Measurements from ENCODE around the gene PWP2. TPM values are rescaled to one million over a fixed set of nuclear protein-coding genes. Genes with fewer than 3 reads are reported as not detected.

PWP2 gene
- total and polyA plus RNA-seq, 2 donors: 2.2 to 12.7 TPM

DNA sequence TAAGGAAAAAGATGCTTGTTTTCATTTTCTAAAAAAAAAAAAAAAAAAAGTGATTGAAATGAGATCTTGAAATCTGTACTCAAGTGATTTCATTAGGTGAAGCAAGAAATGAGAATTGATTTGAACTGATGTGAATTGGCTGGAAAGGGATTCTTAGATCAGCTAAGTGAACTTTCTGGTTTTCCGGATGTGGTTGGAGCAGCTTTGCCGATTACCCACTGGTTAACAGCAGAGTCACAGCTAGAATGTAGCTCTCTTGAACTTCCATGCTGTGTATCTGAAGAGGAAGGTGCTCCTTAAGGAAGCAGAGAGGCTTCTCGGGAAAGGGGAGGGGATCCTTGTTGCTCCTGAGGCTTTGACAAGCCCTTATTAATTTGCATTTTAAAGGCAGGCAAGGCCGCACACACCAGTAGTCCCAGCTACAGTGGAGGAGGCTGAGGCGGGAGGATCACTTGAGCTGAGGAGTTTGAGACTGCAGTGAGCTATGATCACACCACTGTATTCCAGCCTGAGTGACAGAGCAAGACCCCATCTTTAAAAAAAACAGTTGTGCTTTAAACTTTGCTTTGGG, 28.7 kb upstream of the PWP2 start:
- Histone ChIP-seq H3K9me3 (ENCODE audit: control insufficient read depth in 2 of 2, insufficient read depth in 1 of 2, low read length in 1 of 2) (peaks cover 0 to 1% of the 10 kb centered on the region in 2 donors), H3K4me1 (ENCODE audit: control insufficient read depth in 2 of 2, insufficient read depth in 2 of 2, low read length in 2 of 2) (peaks cover 21 to 24% of the 10 kb centered on the region in 2 donors), H3K36me3 (ENCODE audit: control insufficient read depth in 2 of 2, insufficient read depth in 2 of 2, low read length in 1 of 2) (peaks cover 56 to 76% of the 10 kb centered on the region in 2 donors), H3K27ac (ENCODE audit: low read depth in 1 of 2, low read length in 1 of 2) (peak overlapping the region in 1 of 2 donors; percentile 53), H3K27me3 (ENCODE audit: control insufficient read depth in 2 of 2, insufficient read depth in 1 of 2, low read length in 1 of 2) (no peaks in the 10 kb centered on the region), H3K4me3 (ENCODE audit: low read length in 2 of 2) (no peak overlapping the region)
- WGBS: 98% methylated on average over 5 of the region's 5 CpGs
- no peak for DNase-seq (ENCODE audit: low read depth in 6 of 9, low spot score in 9 of 9)

GRCh38 chr21:44079446-44079845, 27.8 kb upstream of the PWP2 start:
- no peak overlapping the region for H3K27ac ChIP-seq (ENCODE audit: low read depth in 1 of 2, low read length in 1 of 2)
- no peaks in the 10 kb centered on the region for H3K27me3 ChIP-seq (ENCODE audit: control insufficient read depth in 2 of 2, insufficient read depth in 1 of 2, low read length in 1 of 2)
- peaks cover 0 to 1% of the 10 kb centered on the region in 2 donors for H3K9me3 ChIP-seq (ENCODE audit: control insufficient read depth in 2 of 2, insufficient read depth in 1 of 2, low read length in 1 of 2)
- H3K4me3 ChIP-seq (ENCODE audit: low read length in 2 of 2): no peak overlapping the region
- H3K36me3 ChIP-seq (ENCODE audit: control insufficient read depth in 2 of 2, insufficient read depth in 2 of 2, low read length in 1 of 2): peaks cover 48 to 71% of the 10 kb centered on the region in 2 donors
- DNase-seq (ENCODE audit: low read depth in 6 of 9, low spot score in 9 of 9): no peak
- peaks cover 26 to 33% of the 10 kb centered on the region in 2 donors for H3K4me1 ChIP-seq (ENCODE audit: control insufficient read depth in 2 of 2, insufficient read depth in 2 of 2, low read length in 2 of 2)
- WGBS: 98% methylated on average over 3 of the region's 3 CpGs

- Histone ChIP-seq H3K9me3 (ENCODE audit: control insufficient read depth in 2 of 2, insufficient read depth in 1 of 2, low read length in 1 of 2) (peaks cover 0 to 1% of the 10 kb centered on the region in 2 donors), H3K27ac (ENCODE audit: low read depth in 1 of 2, low read length in 1 of 2) (no peak overlapping the region), H3K27me3 (ENCODE audit: control insufficient read depth in 2 of 2, insufficient read depth in 1 of 2, low read length in 1 of 2) (no peaks in the 10 kb centered on the region), H3K4me1 (ENCODE audit: control insufficient read depth in 2 of 2, insufficient read depth in 2 of 2, low read length in 2 of 2) (peaks cover 30 to 37% of the 10 kb centered on the region in 2 donors), H3K36me3 (ENCODE audit: control insufficient read depth in 2 of 2, insufficient read depth in 2 of 2, low read length in 1 of 2) (peaks cover 46 to 71% of the 10 kb centered on the region in 2 donors), H3K4me3 (ENCODE audit: low read length in 2 of 2) (no peak overlapping the region)
- 97% methylated on average over 7 of the region's 7 CpGs for WGBS
- no peak for DNase-seq (ENCODE audit: low read depth in 6 of 9, low spot score in 9 of 9)
Measured at GRCh38 chr21:44079846-44080245, 27.4 kb upstream of the PWP2 start.

GRCh38 chr21:44082648-44083440, 24.4 kb upstream of the PWP2 start:
- Histone ChIP-seq H3K4me1 (ENCODE audit: control insufficient read depth in 2 of 2, insufficient read depth in 2 of 2, low read length in 2 of 2) (peaks cover 36 to 59% of the 10 kb centered on the region in 2 donors), H3K27me3 (ENCODE audit: control insufficient read depth in 2 of 2, insufficient read depth in 1 of 2, low read length in 1 of 2) (no peaks in the 10 kb centered on the region), H3K4me3 (ENCODE audit: low read length in 2 of 2) (no peak overlapping the region), H3K9me3 (ENCODE audit: control insufficient read depth in 2 of 2, insufficient read depth in 1 of 2, low read length in 1 of 2) (peaks cover 0 to 1% of the 10 kb centered on the region in 2 donors), H3K36me3 (ENCODE audit: control insufficient read depth in 2 of 2, insufficient read depth in 2 of 2, low read length in 1 of 2) (peaks cover 61 to 79% of the 10 kb centered on the region in 2 donors), H3K27ac (ENCODE audit: low read depth in 1 of 2, low read length in 1 of 2) (peak overlapping the region; percentile 97 to 98)
- WGBS: 89% methylated on average over 24 of the region's 24 CpGs
- DNase-seq (ENCODE audit: low read depth in 6 of 9, low spot score in 9 of 9): no peak

DNA sequence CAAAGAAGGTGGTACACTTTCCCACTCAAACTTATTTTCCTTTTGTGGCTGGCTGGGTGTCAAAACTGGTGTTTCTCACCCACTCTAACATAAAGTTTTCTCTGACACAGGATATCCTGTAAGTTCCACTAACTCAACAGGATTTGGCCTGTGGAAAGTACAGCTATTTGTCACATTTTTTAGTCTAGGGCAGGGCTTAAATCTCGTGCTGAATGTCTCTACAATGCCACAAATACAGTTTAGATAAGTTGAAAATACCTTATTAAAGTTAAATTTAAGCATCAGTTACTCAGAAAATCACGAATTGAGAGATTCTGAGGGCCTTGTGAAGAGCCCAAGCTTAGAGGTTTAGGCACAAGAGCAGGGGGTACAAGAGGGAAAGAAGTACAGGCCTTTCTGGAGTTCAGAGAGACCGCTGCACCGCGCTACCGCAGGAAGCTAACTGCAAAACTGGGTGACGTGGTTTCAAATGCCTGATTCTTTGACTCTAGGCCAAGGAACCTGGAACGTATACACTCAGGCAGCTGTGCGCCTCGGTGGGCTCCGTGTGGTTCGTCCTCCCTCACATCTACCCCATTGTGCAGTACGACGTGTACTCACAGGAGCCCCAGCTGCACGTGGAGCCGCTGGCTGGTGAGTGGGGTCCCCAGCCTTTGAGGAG, 23.4 kb upstream of the PWP2 start:
- no peaks in the 10 kb centered on the region for H3K27me3 ChIP-seq (ENCODE audit: control insufficient read depth in 2 of 2, insufficient read depth in 1 of 2, low read length in 1 of 2)
- H3K27ac ChIP-seq (ENCODE audit: low read depth in 1 of 2, low read length in 1 of 2): peak overlapping the region; percentile 97 to 98
- DNase-seq (ENCODE audit: low read depth in 6 of 9, low spot score in 9 of 9): peak; percentile 55 to 92 (median 76)
- H3K4me3 ChIP-seq (ENCODE audit: low read length in 2 of 2): peak overlapping the region in 1 of 2 donors; percentile 33
- peaks cover 36 to 67% of the 10 kb centered on the region in 2 donors for H3K4me1 ChIP-seq (ENCODE audit: control insufficient read depth in 2 of 2, insufficient read depth in 2 of 2, low read length in 2 of 2)
- peaks cover 0 to 1% of the 10 kb centered on the region in 2 donors for H3K9me3 ChIP-seq (ENCODE audit: control insufficient read depth in 2 of 2, insufficient read depth in 1 of 2, low read length in 1 of 2)
- 6% methylated on average over 16 of the region's 16 CpGs for WGBS
- H3K36me3 ChIP-seq (ENCODE audit: control insufficient read depth in 2 of 2, insufficient read depth in 2 of 2, low read length in 1 of 2): peaks cover 66 to 80% of the 10 kb centered on the region in 2 donors

DNA sequence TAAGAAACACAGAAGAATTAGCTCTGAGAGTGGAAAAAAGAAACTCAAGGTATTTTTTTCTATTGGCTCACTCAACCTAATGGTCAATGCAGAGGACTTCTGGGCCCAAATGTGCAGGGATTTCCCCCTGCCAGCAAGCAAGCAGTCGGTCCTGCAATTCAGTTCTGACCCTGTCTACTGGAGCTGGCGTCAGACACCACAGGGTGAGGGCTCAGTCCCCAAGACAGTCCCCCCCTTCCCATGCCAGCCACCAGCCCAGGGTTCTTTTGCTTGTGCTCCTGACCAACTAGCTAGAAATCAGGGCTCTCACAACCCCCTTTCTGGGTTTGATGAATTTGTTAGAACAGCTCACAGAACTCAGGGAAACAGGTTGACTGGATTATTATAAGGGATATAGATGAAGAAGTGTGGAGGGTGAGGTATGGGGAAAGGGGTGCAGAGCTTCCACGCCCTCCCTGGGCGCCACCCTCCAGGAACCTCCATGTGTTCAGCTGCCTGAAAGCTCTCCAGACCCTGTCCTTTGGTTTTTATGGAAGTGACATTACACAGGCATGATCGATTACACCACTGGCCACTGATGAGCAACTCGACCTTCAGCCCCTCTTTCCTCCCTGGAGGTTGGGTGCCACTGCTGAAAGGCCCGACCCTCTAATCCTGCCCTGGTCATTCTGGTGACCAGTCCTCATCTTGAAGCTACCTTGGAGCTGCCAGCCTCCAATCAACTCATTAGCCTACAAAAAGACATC, 22.5 kb upstream of the PWP2 start:
- Histone ChIP-seq H3K9me3 (ENCODE audit: control insufficient read depth in 2 of 2, insufficient read depth in 1 of 2, low read length in 1 of 2) (peaks cover 0 to 1% of the 10 kb centered on the region in 2 donors), H3K4me3 (ENCODE audit: low read length in 2 of 2) (peak overlapping the region; percentile 14 to 33), H3K36me3 (ENCODE audit: control insufficient read depth in 2 of 2, insufficient read depth in 2 of 2, low read length in 1 of 2) (peaks cover 66 to 81% of the 10 kb centered on the region in 2 donors), H3K27ac (ENCODE audit: low read depth in 1 of 2, low read length in 1 of 2) (peak overlapping the region; percentile 97 to 98), H3K4me1 (ENCODE audit: control insufficient read depth in 2 of 2, insufficient read depth in 2 of 2, low read length in 2 of 2) (peaks cover 36 to 76% of the 10 kb centered on the region in 2 donors), H3K27me3 (ENCODE audit: control insufficient read depth in 2 of 2, insufficient read depth in 1 of 2, low read length in 1 of 2) (no peaks in the 10 kb centered on the region)
- no peak for DNase-seq (ENCODE audit: low read depth in 6 of 9, low spot score in 9 of 9)
- 93% methylated on average over 7 of the region's 7 CpGs for WGBS

DNA sequence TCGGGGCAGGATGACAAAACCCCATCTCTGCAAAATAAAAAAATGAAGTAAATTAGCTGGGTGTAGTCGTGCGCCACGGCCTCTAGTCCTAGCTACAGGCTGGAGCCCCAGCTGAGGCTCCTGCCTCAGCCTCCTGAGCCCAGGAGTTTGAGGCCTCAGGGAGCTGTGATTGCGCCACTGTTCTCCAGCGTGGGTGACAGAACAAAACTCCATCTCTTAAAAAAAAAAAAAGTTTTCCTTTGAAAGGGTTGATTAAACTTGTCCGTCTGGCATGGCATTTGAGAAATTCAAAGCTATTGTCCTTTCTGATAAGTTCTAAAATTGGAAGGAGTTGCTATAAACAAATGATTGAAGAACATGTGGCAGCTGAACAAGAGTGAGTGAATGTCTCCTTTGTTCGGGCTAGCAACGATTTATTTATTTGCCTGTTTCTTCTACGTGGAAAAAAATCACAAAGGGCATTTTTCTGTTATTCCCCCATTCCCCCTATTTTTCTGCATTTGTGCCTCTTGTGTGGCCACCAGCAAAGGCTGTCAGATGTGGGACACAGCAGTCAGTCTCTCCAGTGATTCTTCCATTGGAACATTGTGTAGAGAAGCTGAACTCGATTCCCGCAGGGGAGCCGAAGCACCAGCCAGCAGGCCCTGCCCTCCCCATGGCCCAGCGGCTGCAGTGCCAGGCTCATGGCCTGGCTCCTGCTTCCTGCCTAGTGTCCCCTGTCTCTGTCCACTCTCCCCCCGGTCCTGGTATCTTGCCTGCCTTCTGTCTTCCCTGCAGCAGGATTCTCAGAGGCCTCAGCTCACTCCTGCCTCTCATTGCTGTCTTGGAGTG, 21.5 kb upstream of the PWP2 start:
- DNase-seq (ENCODE audit: low read depth in 6 of 9, low spot score in 9 of 9): no peak
- Histone ChIP-seq H3K4me1 (ENCODE audit: control insufficient read depth in 2 of 2, insufficient read depth in 2 of 2, low read length in 2 of 2) (peaks cover 40 to 86% of the 10 kb centered on the region in 2 donors), H3K4me3 (ENCODE audit: low read length in 2 of 2) (no peak overlapping the region), H3K9me3 (ENCODE audit: control insufficient read depth in 2 of 2, insufficient read depth in 1 of 2, low read length in 1 of 2) (no peaks in the 10 kb centered on the region), H3K36me3 (ENCODE audit: control insufficient read depth in 2 of 2, insufficient read depth in 2 of 2, low read length in 1 of 2) (peaks cover 71 to 88% of the 10 kb centered on the region in 2 donors), H3K27me3 (ENCODE audit: control insufficient read depth in 2 of 2, insufficient read depth in 1 of 2, low read length in 1 of 2) (no peaks in the 10 kb centered on the region), H3K27ac (ENCODE audit: low read depth in 1 of 2, low read length in 1 of 2) (peak overlapping the region; percentile 97 to 98)
- 96% methylated on average over 15 of the region's 15 CpGs for WGBS

Measured in thymus (tissue), 11 donors.